Neural crest cell (in vitro differentiated cells): ENCODE results near the gene CNPY1. TPM values are rescaled to one million over a fixed set of nuclear protein-coding genes. Genes with fewer than 3 reads are reported as not detected.

Experiments
- DNase-seq: peaks from one replicate; pipeline ENCODE4 v3.0.0; 2021; ENCODE audit warnings: low read depth, mixed read lengths, low spot score
- H3K27ac Mint-ChIP-seq: one replicate; pipeline ENCODE4 v1.8.0; 2021; ENCODE audit warnings: mild to moderate bottlenecking, mixed read lengths; ENCODE audit not compliant: unreplicated experiment
- H3K27me3 Mint-ChIP-seq: 2 replicates; pipeline ENCODE4 v1.8.0; 2021; ENCODE audit warnings: low read depth, mild to moderate bottlenecking, mixed read lengths
- H3K36me3 Mint-ChIP-seq: 2 replicates; pipeline ENCODE4 v1.8.0; 2021; ENCODE audit warnings: low read depth, mild to moderate bottlenecking, mixed read lengths
- H3K4me1 Mint-ChIP-seq: 2 replicates; pipeline ENCODE4 v1.8.0; 2021; ENCODE audit warnings: mixed read lengths
- H3K4me3 Mint-ChIP-seq: one replicate; pipeline ENCODE4 v1.8.0; 2021; ENCODE audit warnings: mild to moderate bottlenecking, mixed read lengths
- H3K9me3 Mint-ChIP-seq: 2 replicates; pipeline ENCODE4 v1.8.0; 2021; ENCODE audit warnings: mixed read lengths
- CTCF ChIP-seq: fragments of 200-600 bp; sonication (generic); conservative IDR thresholded peaks from 2 replicates; pipeline ENCODE4 v1.5.0; 2021; ENCODE audit warnings: antibody characterized with exemption, mild to moderate bottlenecking
- total RNA-seq: library from RNA; stranded (reverse); gene quantifications from 2 replicates; pipeline ENCODE4 v1.2.1, GENCODE V29; 2021

Gene CNPY1
- total RNA-seq, 1 donor from 2014 or later: 2.4 TPM

- Mint-ChIP-seq H3K27ac (peak overlapping the region; percentile 78), H3K27me3 (peaks cover under 1% of the 10 kb centered on the region), H3K4me3 (no peak overlapping the region), H3K9me3 (no peaks in the 10 kb centered on the region), H3K36me3 (no peaks in the 10 kb centered on the region), H3K4me1 (peaks cover 71% of the 10 kb centered on the region)
- no peak for TF ChIP-seq CTCF
- DNase-seq: no peak
Observed at GRCh38 chr7:155487509-155488482, 58.6 kb downstream of the CNPY1 start.

GRCh38 chr7:155486783-155487508 lies 59.4 kb downstream of the CNPY1 start:
- H3K27ac Mint-ChIP-seq: no peak overlapping the region
- TF ChIP-seq CTCF: no peak
- H3K4me3 Mint-ChIP-seq: no peak overlapping the region
- no peaks in the 10 kb centered on the region for H3K36me3 Mint-ChIP-seq
- H3K4me1 Mint-ChIP-seq: peaks cover 71% of the 10 kb centered on the region
- peaks cover 3% of the 10 kb centered on the region for H3K27me3 Mint-ChIP-seq
- peaks cover 3% of the 10 kb centered on the region for H3K9me3 Mint-ChIP-seq
- no peak for DNase-seq

GRCh38 chr7:155484483-155485399 lies 61.6 kb downstream of the CNPY1 start:
- Mint-ChIP-seq H3K4me1 (peaks cover 56% of the 10 kb centered on the region), H3K36me3 (no peaks in the 10 kb centered on the region), H3K27ac (no peak overlapping the region), H3K27me3 (peaks cover 6% of the 10 kb centered on the region), H3K9me3 (peaks cover 3% of the 10 kb centered on the region), H3K4me3 (no peak overlapping the region)
- TF ChIP-seq CTCF: no peak
- no peak for DNase-seq

- Mint-ChIP-seq H3K27me3 (peaks cover 6% of the 10 kb centered on the region), H3K27ac (peak overlapping the region; percentile 75), H3K4me3 (no peak overlapping the region), H3K4me1 (peaks cover 50% of the 10 kb centered on the region), H3K36me3 (no peaks in the 10 kb centered on the region), H3K9me3 (peaks cover 3% of the 10 kb centered on the region)
- no peak for DNase-seq
- no peak for TF ChIP-seq CTCF
Observed at GRCh38 chr7:155483868-155484325, 62.5 kb downstream of the CNPY1 start.

GRCh38 chr7:155483245-155483644 lies 63.1 kb downstream of the CNPY1 start:
- peaks cover 3% of the 10 kb centered on the region for H3K9me3 Mint-ChIP-seq
- peaks cover 6% of the 10 kb centered on the region for H3K27me3 Mint-ChIP-seq
- peak overlapping the region; percentile 3 for H3K27ac Mint-ChIP-seq
- H3K4me3 Mint-ChIP-seq: no peak overlapping the region
- H3K4me1 Mint-ChIP-seq: peaks cover 47% of the 10 kb centered on the region
- H3K36me3 Mint-ChIP-seq: no peaks in the 10 kb centered on the region
- TF ChIP-seq CTCF: no peak
- DNase-seq: no peak
